ENCODE measurements around the gene TANK. TPM values are rescaled to one million over a fixed set of nuclear protein-coding genes. Genes with fewer than 3 reads are reported as not detected.

Gene TANK
- total and polyA plus RNA-seq, 2 of the 13 experiments (the other 11 are each of a cell fraction or from before 2014, with no cell fraction given) = 66.9 to 96.1 TPM

- no peak for TF ChIP-seq GLMP (CRISPR knock-in tag; IDR thresholded peaks at IDR 0.05; ENCODE audit: borderline replicate concordance)
- no peak for TF ChIP-seq NFYB (CRISPR knock-in tag; IDR thresholded peaks at IDR 0.05)
- TF ChIP-seq ZKSCAN8 (CRISPR knock-in tag; IDR thresholded peaks at IDR 0.05; ENCODE audit: borderline replicate concordance) = peak; percentile 18; the same call in 1 of the 2 replicates
- no peak for TF ChIP-seq ZFX (CRISPR knock-in tag; IDR thresholded peaks at IDR 0.05; ENCODE audit: low read depth)
- no peak for TF ChIP-seq ZNF816 (CRISPR knock-in tag; IDR thresholded peaks at IDR 0.05; ENCODE audit: borderline replicate concordance)
- TF ChIP-seq MAFF (IDR thresholded peaks at IDR 0.05; ENCODE audit: low read depth, low read length) = peak; percentile 98
- no peak for TF ChIP-seq SRSF9 (IDR thresholded peaks at IDR 0.05; ENCODE audit: borderline replicate concordance, insufficient read depth, low read depth, low read length, poor library complexity, severe bottlenecking)
- TF ChIP-seq RCOR2 (CRISPR knock-in tag; IDR thresholded peaks at IDR 0.05) = no peak
- TF ChIP-seq ATF7 (IDR thresholded peaks at IDR 0.05) = no peak
- no peak for TF ChIP-seq ATF7 (CRISPR knock-in tag; IDR thresholded peaks at IDR 0.05)
- TF ChIP-seq ZNF143 (CRISPR knock-in tag; IDR thresholded peaks at IDR 0.05) = no peak
- no peak for TF ChIP-seq ZFP82 (CRISPR knock-in tag; IDR thresholded peaks at IDR 0.05; ENCODE audit: borderline replicate concordance)
- TF ChIP-seq HOXA7 (CRISPR knock-in tag; IDR thresholded peaks at IDR 0.05) = no peak
- no peak for TF ChIP-seq RFX3 (CRISPR knock-in tag; IDR thresholded peaks at IDR 0.05)
- no peak for TF ChIP-seq ZNF234 (CRISPR knock-in tag; conservative IDR thresholded peaks at IDR 0.05)
- no peak for TF ChIP-seq ZNF772 (CRISPR knock-in tag; IDR thresholded peaks at IDR 0.05)
- no peak for TF ChIP-seq HOXD1 (CRISPR knock-in tag; IDR thresholded peaks at IDR 0.05)
- TF ChIP-seq ZNF354B (CRISPR knock-in tag; IDR thresholded peaks at IDR 0.05) = no peak
- TF ChIP-seq STAT5B (CRISPR knock-in tag; IDR thresholded peaks at IDR 0.05) = no peak
- TF ChIP-seq SIX4 (CRISPR knock-in tag; IDR thresholded peaks at IDR 0.05) = no peak
- no peak for TF ChIP-seq ZNF766 (CRISPR knock-in tag; IDR thresholded peaks at IDR 0.05; ENCODE audit: borderline replicate concordance)
- no peak; the same call in 1 of the 2 replicates for TF ChIP-seq ATF2 (CRISPR knock-in tag; IDR thresholded peaks at IDR 0.05)
- no peak for TF ChIP-seq FIP1L1 (IDR thresholded peaks at IDR 0.05; ENCODE audit: borderline replicate concordance, insufficient read depth, low read depth, low read length)
- 0 out of 2 replicates have a peak, but pooled peaks have one; percentile 33 for TF ChIP-seq IKZF5 (CRISPR knock-in tag; IDR thresholded peaks at IDR 0.05)
- TF ChIP-seq ZNF3 (CRISPR knock-in tag; IDR thresholded peaks at IDR 0.05) = no peak
- TF ChIP-seq SRSF4 (IDR thresholded peaks at IDR 0.05; ENCODE audit: low read depth, low read length, poor library complexity, severe bottlenecking) = no peak
- no peak for TF ChIP-seq HINFP (CRISPR knock-in tag; IDR thresholded peaks at IDR 0.05; ENCODE audit: low read depth)
These were observed 37.3 kb upstream of the TANK start (continued) for GRCh38 chr2:161122772-161123530.

Data from HepG2 (cell line).